Epithelial cell of proximal tubule (primary cell): Measurements from ENCODE around the gene CTDSP2. TPM values are rescaled to one million over a fixed set of nuclear protein-coding genes. Genes with fewer than 3 reads are reported as not detected.
"Not testable (repeated sequence)": the region's sequence is repeated elsewhere in the genome, so short reads cannot be mapped to it uniquely, and the experiment has no call there.

ENCODE experiments used
- DNase-seq: peaks from one replicate; pipeline ENCODE4 v3.0.0-alpha.2; 2011; ENCODE audit warnings: low read depth
- H3K4me3 ChIP-seq: 2 replicates; pipeline ENCODE4 v1.5.1; 2011; ENCODE audit warnings: low read depth, mild to moderate bottlenecking, low read length
- total RNA-seq: library from RNA; depleted of rRNA; stranded (reverse); fragments of >200 nt; gene quantifications from 2 replicates; pipeline ENCODE4 v1.2.3, GENCODE V29; 2015
- TF ChIP-seq, protein P1 (sequence below): conservative IDR thresholded peaks from 2 replicates; pipeline ENCODE4 v1.5.1; 2012; ENCODE audit warnings: low read depth, mild to moderate bottlenecking, low read length

The CTDSP2 gene
- total RNA-seq, 1 donor from 2014 or later = 53.1 TPM

DNA sequence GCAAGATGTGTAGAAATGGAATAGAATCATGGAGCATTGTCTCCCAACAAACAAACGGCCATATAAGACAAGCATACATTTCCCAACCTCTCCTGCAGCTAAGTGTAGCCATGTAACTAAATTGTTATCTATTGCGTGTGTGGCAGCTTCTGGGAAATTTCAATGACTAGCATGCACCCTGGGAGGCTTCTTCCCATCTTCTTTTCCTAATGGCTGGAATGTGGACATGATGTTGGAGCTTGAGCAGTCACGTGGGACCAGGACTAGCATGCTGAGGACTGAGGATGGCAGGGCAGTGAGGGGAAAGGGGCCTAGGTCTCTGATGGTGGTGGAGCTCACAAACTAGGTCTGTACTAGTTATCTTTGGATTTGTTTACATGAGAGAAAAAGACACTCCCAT is 21.7 kb upstream of the CTDSP2 start:
- no peak overlapping the region for H3K4me3 ChIP-seq
- no peak for DNase-seq
- TF ChIP-seq, protein P1, sequence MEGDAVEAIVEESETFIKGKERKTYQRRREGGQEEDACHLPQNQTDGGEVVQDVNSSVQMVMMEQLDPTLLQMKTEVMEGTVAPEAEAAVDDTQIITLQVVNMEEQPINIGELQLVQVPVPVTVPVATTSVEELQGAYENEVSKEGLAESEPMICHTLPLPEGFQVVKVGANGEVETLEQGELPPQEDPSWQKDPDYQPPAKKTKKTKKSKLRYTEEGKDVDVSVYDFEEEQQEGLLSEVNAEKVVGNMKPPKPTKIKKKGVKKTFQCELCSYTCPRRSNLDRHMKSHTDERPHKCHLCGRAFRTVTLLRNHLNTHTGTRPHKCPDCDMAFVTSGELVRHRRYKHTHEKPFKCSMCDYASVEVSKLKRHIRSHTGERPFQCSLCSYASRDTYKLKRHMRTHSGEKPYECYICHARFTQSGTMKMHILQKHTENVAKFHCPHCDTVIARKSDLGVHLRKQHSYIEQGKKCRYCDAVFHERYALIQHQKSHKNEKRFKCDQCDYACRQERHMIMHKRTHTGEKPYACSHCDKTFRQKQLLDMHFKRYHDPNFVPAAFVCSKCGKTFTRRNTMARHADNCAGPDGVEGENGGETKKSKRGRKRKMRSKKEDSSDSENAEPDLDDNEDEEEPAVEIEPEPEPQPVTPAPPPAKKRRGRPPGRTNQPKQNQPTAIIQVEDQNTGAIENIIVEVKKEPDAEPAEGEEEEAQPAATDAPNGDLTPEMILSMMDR = no peak

DNA sequence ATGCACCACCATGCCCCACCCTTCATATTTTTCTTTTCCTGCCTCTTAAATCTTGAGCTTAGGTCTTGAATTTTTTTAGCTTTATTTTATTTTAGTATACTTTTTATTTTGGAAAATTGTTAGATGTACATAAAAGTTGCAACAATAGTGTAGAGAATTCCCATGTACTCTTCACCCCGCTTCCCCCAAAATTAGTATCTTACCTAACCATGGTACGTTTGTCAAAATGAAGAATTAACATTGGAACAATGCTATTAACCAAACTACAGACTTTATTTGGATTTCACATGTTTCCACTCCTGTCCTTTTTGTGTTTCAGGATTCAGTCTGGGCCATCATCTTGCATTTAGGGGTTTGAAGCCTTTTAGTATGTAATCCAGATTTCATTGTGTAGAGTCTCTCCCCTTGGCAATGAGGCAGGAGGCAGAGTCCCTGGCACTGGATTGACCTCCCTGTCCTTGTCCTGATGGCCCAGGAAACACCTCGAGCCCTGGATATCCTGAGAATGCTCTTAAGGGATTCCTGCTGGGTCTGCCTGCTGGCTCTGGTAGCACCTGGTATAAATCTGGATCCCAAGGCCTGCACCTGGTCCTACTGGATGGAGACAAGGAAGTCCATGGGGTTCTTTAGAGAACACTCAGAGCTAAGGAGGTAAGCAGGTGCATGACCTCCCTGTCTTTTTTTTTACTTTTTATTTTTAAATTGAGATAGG is 19.9 kb upstream of the CTDSP2 start:
- no peak overlapping the region for H3K4me3 ChIP-seq
- TF ChIP-seq, protein P1 = no peak
- no peak for DNase-seq

DNA sequence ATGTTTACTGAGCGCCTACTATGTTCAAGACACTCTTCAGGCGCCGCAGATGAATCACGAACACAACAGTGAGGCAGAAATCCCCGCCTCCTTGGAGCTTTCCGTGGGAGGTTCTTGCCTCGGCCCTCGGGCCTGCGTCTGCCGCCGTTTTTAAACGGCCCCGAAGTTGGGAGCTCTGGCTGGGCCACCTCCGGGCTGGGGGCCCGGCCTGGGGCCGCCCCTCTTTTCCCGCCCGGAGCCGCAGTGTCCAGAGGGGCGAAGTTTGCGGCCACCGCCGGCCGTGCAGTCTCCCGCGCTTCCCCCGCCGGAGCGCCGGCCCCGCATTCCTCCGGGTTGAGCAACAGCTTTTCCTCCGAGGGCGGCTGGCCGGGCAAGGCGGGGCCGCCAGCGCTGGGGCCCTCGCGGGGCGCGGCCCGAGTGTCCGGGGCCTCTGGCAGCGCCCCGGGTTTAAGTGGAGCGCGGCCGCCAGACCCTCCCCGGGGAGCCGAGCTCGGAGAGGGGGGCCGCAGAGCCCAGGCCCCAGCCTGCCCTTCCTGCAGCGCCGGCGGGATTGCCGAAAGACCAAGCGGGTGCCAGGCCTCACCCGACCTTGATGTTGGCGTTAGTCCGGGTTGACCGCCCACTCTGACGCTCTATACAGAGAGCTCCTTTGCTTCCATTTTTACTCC is 18.7 kb upstream of the CTDSP2 start:
- H3K4me3 ChIP-seq = peak overlapping the region; percentile 68
- TF ChIP-seq, protein P1 = no peak
- no peak for DNase-seq

DNA sequence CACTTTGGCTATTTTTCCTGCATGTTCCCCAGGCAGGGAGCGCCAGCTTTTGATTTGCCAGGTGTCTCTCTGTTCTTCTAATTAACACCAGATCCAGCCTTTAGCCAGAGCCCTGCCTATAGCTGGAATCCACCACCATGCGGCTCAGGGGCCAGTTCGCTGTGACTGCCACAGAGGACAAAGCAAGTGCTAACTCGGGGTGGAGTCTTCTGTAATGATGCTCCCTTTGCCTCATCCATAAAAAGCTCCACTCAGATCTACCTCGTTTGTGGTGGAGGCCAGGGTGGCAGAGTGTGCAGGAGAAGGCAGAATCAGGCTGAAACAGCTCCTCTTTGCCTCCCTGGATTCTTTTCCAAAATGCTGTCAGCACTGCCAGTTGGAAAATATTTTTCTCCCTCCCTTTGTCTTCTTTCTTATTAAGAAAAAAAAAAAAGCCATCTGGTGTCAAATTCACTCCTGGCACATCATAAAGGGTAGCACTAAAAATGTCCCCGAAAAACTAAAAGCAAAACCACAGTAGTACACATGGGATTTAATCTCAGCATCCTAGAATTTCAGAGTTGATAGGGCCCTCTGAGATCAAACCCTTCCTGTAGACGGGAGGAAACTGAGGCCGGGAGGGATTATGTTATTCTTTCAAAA is 18.0 kb upstream of the CTDSP2 start:
- TF ChIP-seq, protein P1 = no peak
- peak overlapping the region; percentile 68 for H3K4me3 ChIP-seq
- DNase-seq = no peak

DNA sequence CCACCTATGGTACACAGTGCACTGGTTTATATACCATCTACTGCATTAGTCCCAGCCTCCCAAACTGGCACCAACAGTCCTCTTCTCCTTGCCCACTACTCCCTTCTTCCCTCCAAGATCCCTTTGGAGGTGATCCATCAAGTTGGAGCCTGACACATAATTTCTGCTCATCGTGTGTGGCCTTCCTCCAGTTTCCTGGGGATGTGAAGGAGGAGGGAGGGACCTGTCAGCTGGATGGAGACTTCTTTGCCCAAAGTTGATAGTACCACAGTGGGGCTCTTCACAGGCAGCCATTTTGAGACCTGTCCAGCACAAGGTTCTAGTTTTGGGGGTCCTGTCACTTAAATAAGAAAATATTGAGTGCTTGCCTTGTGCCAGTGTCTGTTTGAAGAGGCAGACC is 17.1 kb upstream of the CTDSP2 start:
- H3K4me3 ChIP-seq = no peak overlapping the region
- TF ChIP-seq, protein P1 = no peak
- no peak for DNase-seq

DNA sequence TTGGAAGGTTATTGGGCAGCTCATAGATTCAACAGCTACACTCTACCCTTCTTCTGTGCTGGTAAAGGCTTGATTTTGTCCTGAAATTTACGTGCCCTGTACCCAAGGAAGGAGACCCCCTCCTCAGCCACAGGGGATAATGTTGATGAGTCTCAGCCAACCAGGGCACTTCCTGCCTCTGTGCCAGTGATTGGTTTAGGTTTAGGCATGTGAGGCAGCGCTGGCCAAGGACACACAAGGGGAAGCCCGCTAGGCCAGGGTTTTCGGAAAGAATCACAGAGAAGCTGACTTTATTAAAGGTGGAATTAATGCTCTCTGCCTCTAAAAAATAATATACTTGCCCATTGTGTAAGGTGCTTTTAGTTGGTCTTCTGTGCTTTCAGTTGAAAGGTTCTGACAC is 15.4 kb upstream of the CTDSP2 start:
- TF ChIP-seq, protein P1 = no peak
- no peak for DNase-seq
- no peak overlapping the region for H3K4me3 ChIP-seq

DNA sequence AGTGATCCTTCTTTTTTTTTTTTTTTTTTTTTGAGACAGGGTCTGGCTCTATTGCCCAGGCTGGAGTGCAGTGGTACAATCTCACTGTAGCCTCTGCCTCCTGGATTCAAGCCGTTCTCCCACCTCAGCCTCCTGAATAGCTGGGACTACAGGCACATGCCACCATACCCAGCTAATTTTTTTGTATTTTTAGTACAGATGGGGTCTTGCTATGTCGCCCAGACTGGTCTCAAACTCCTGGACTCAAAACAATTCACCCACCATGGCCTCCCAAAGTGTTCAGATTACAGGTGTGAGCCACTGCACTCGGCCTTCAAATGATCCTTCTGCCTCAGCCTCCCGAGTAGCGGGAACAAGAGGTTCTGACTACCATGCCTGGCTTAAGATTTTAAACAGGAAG is 14.4 kb upstream of the CTDSP2 start:
- not testable (repeated sequence) for DNase-seq, H3K4me3 ChIP-seq
